HepG2 (cell line): ENCODE data around the gene SYCP2. TPM values are rescaled to one million over a fixed set of nuclear protein-coding genes. Genes with fewer than 3 reads are reported as not detected.
A peak's percentile ranks its signal among the peaks of the same experiment; 100 is the strongest.

Experiments
- BRCA1 ChIP-seq: sonication (generic); formaldehyde crosslinking; IDR thresholded peaks from 2 replicates; pipeline ENCODE4 v1.4.0; 2020; ENCODE audit warnings: missing genetic modification reagents
- FOSL2 ChIP-seq: sonication (generic); formaldehyde crosslinking; IDR thresholded peaks from 2 replicates; pipeline ENCODE4 v1.4.0; 2020; ENCODE audit warnings: missing genetic modification reagents
- GMEB2 ChIP-seq: IDR thresholded peaks from 2 replicates; pipeline ENCODE4 v1.6.1; 2016; ENCODE audit warnings: missing biosample characterization, missing genetic modification reagents, low read depth
- HDAC2 ChIP-seq: sonication (generic); formaldehyde crosslinking; IDR thresholded peaks from 2 replicates; pipeline ENCODE4 v1.4.0; 2020; ENCODE audit warnings: missing genetic modification reagents
- MED8 ChIP-seq: sonication (generic); formaldehyde crosslinking; IDR thresholded peaks from 2 replicates; pipeline ENCODE4 v1.8.1; 2023; ENCODE audit warnings: mild to moderate bottlenecking, missing genetic modification reagents; ENCODE audit not compliant: insufficient replicate concordance
- MEF2D ChIP-seq: sonication (generic); formaldehyde crosslinking; IDR thresholded peaks from 2 replicates; pipeline ENCODE4 v1.5.1; 2020; ENCODE audit warnings: mild to moderate bottlenecking, missing genetic modification reagents
- MXD1 ChIP-seq: sonication (generic); formaldehyde crosslinking; IDR thresholded peaks from 2 replicates; pipeline ENCODE4 v1.4.0; 2020; ENCODE audit warnings: mild to moderate bottlenecking, missing genetic modification reagents
- NAIF1 ChIP-seq: sonication (generic); formaldehyde crosslinking; IDR thresholded peaks from 2 replicates; pipeline ENCODE4 v1.5.0; 2020; ENCODE audit warnings: mild to moderate bottlenecking, missing genetic modification reagents, borderline replicate concordance
- NBN ChIP-seq: fragments of 450-650 bp; conservative IDR thresholded peaks from 2 replicates; pipeline ENCODE4 v1.6.1; 2017
- NR2C2 ChIP-seq: sonication (generic); formaldehyde crosslinking; IDR thresholded peaks from 2 replicates; pipeline ENCODE4 v1.4.0; 2020; ENCODE audit warnings: missing genetic modification reagents, mild to moderate bottlenecking, moderate library complexity, borderline replicate concordance
- RFX5 ChIP-seq: IDR thresholded peaks from 2 replicates; pipeline ENCODE4 v1.6.1; 2011; ENCODE audit warnings: low read depth, low read length, improper control_type of control experiment
- SRSF1 ChIP-seq: fragments of 200-400 bp; formaldehyde crosslinking; optimal IDR thresholded peaks from 2 replicates; pipeline ENCODE3; 2017; ENCODE audit warnings: mild to moderate bottlenecking, low read depth, low read length, moderate library complexity
- TGIF2 ChIP-seq: IDR thresholded peaks from 2 replicates; pipeline ENCODE4 v1.6.1; 2016; ENCODE audit warnings: control low read depth, missing compliant biosample characterization
- ZC3H4 ChIP-seq: sonication (generic); formaldehyde crosslinking; IDR thresholded peaks from 2 replicates; pipeline ENCODE4 v1.4.0; 2020; ENCODE audit warnings: missing genetic modification reagents, borderline replicate concordance
- ZFP36L1 ChIP-seq: sonication (generic); formaldehyde crosslinking; IDR thresholded peaks from 2 replicates; pipeline ENCODE4 v1.8.0; 2022; ENCODE audit warnings: mild to moderate bottlenecking, missing genetic modification reagents, moderate library complexity
- ZFP90 ChIP-seq: sonication (generic); formaldehyde crosslinking; IDR thresholded peaks from 2 replicates; pipeline ENCODE4 v1.8.0; 2022; ENCODE audit warnings: missing genetic modification reagents, mild to moderate bottlenecking, inconsistent platforms, borderline replicate concordance
- ZFYVE20 ChIP-seq: sonication (generic); formaldehyde crosslinking; IDR thresholded peaks from 2 replicates; pipeline ENCODE4 v1.8.0; 2023; ENCODE audit warnings: low read depth, mild to moderate bottlenecking, moderate library complexity, missing genetic modification reagents, borderline replicate concordance
- ZNF275 ChIP-seq: sonication (generic); formaldehyde crosslinking; IDR thresholded peaks from 2 replicates; pipeline ENCODE4 v1.8.0; 2022; ENCODE audit warnings: missing genetic modification reagents, mild to moderate bottlenecking, inconsistent platforms, borderline replicate concordance
- ZNF331 ChIP-seq: sonication (generic); formaldehyde crosslinking; IDR thresholded peaks from 2 replicates; pipeline ENCODE4 v1.4.0; 2020; ENCODE audit warnings: missing genetic modification reagents
- ZNF354B ChIP-seq: sonication (generic); formaldehyde crosslinking; IDR thresholded peaks from 2 replicates; pipeline ENCODE4 v1.8.0; 2022; ENCODE audit warnings: mild to moderate bottlenecking, missing genetic modification reagents
- ZNF496 ChIP-seq: sonication (generic); formaldehyde crosslinking; IDR thresholded peaks from 2 replicates; pipeline ENCODE4 v1.8.1; 2023; ENCODE audit warnings: mild to moderate bottlenecking, moderate library complexity, missing genetic modification reagents; ENCODE audit not compliant: insufficient replicate concordance
- ZNF749 ChIP-seq: sonication (generic); formaldehyde crosslinking; IDR thresholded peaks from 2 replicates; pipeline ENCODE4 v1.8.0; 2022; ENCODE audit warnings: mild to moderate bottlenecking, missing genetic modification reagents, moderate library complexity, borderline replicate concordance
- polyA plus RNA-seq, 8 experiments: library from polyadenylated mRNA; depleted of rRNA in 3 of 8; stranded (reverse) in 7 of 8; unstranded in 1 of 8; fragments of >200 nt; fragmentation: Illumina TruSeq in 4 of 8; extraction: Trizol in 4 of 8; gene quantifications; 2 replicates each; pipeline versions ENCODE4 v1.2.1 to v1.2.3, GENCODE V29; 2011 to 2016; ENCODE audit warnings: low read depth in 4 of 8, missing spikeins in 1 of 8, mixed read lengths in 1 of 8; ENCODE audit not compliant: insufficient read depth in 1 of 8
- total RNA-seq, 5 experiments: library from RNA; depleted of rRNA; stranded (reverse); fragments of >200 nt; fragmentation: Illumina TruSeq; extraction: Trizol; gene quantifications; 2 replicates each; pipeline ENCODE4 v1.2.3, GENCODE V29; 2016; ENCODE audit warnings: low read depth in 1 of 5
- TF ChIP-seq, protein P1 (sequence below): sonication (generic); formaldehyde crosslinking; IDR thresholded peaks from 2 replicates; pipeline ENCODE4 v1.5.0; 2020; ENCODE audit warnings: mild to moderate bottlenecking, missing genetic modification reagents

Gene SYCP2
- total and polyA plus RNA-seq, 2 of the 13 experiments (the other 11 are each of a cell fraction or from before 2014, with no cell fraction given): 0.07 to 0.24 TPM

- TF ChIP-seq GMEB2 (CRISPR knock-in tag) (no peak; the same call in 1 of the 2 replicates), ZFP36L1 (0 out of 2 replicates have a peak, but pooled peaks have one; percentile 60), ZNF749 (CRISPR knock-in tag) (no peak), HDAC2 (CRISPR knock-in tag) (peak; percentile 86), FOSL2 (CRISPR knock-in tag) (peak; percentile 65), ZNF354B (CRISPR knock-in tag) (no peak), MXD1 (CRISPR knock-in tag) (no peak; the same call in 1 of the 2 replicates), BRCA1 (CRISPR knock-in tag) (no peak), MEF2D (CRISPR knock-in tag) (peak; percentile 69; the same call in 1 of the 2 replicates), NAIF1 (CRISPR knock-in tag) (no peak), ZC3H4 (CRISPR knock-in tag) (no peak), ZNF275 (CRISPR knock-in tag) (no peak), ZNF331 (CRISPR knock-in tag) (peak; percentile 13; the same call in 1 of the 2 replicates), ZFYVE20 (CRISPR knock-in tag) (peak; percentile 74; the same call in 1 of the 2 replicates), TGIF2 (CRISPR knock-in tag) (peak; percentile 34; the same call in 1 of the 2 replicates), RFX5 (peak; percentile 61; the same call in 1 of the 2 replicates), MED8 (CRISPR knock-in tag) (no peak), SRSF1 (peak; percentile 82), ZNF496 (no peak), NBN (no peak), ZFP90 (CRISPR knock-in tag) (no peak; the same call in 1 of the 2 replicates), NR2C2 (CRISPR knock-in tag) (peak; percentile 81; the same call in 1 of the 2 replicates)
- TF ChIP-seq, protein P1, sequence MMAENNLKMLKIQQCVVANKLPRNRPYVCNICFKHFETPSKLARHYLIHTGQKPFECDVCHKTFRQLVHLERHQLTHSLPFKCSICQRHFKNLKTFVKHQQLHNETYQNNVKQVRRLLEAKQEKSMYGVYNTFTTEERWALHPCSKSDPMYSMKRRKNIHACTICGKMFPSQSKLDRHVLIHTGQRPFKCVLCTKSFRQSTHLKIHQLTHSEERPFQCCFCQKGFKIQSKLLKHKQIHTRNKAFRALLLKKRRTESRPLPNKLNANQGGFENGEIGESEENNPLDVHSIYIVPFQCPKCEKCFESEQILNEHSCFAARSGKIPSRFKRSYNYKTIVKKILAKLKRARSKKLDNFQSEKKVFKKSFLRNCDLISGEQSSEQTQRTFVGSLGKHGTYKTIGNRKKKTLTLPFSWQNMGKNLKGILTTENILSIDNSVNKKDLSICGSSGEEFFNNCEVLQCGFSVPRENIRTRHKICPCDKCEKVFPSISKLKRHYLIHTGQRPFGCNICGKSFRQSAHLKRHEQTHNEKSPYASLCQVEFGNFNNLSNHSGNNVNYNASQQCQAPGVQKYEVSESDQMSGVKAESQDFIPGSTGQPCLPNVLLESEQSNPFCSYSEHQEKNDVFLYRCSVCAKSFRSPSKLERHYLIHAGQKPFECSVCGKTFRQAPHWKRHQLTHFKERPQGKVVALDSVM (CRISPR knock-in tag): peak; percentile 84; the same call in 1 of the 2 replicates
These were observed 6.9 kb upstream of the SYCP2 start, which contains the start of the genes FAM217B and PPP1R3D (continued) for GRCh38 chr20:59940129-59940955.
